Measurements from ENCODE around the gene PTPRN2. TPM values are rescaled to one million over a fixed set of nuclear protein-coding genes. Genes with fewer than 3 reads are reported as not detected.
"Not testable (repeated sequence)": the region's sequence is repeated elsewhere in the genome, so short reads cannot be mapped to it uniquely, and the experiment has no call there.

Gene PTPRN2
- total RNA-seq = 10 to 100 TPM; 18.1 to 33.2 TPM
- polyA plus RNA-seq (ENCODE audit: insufficient read length in 2 of 2) = 10 to 100 TPM; 67.6 to 69.9 TPM
- long read RNA-seq, donor 1, full-length matches to known transcripts = 1 of 26 reads
- long read RNA-seq, donor 1, partial matches to known transcripts = 25 of 26 reads
- long read RNA-seq, donor 1, other reads (novel, unspliced or antisense) = 0 of 26 reads
- long read RNA-seq, donor 2, partial matches to known transcripts = 5 of 5 reads
- long read RNA-seq, donor 2, other reads (novel, unspliced or antisense) = 0 of 5 reads
- long read RNA-seq, donor 3, partial matches to known transcripts = 24 of 24 reads
- long read RNA-seq, donor 3, other reads (novel, unspliced or antisense) = 0 of 24 reads
- long read RNA-seq, donor 4, partial matches to known transcripts = 22 of 22 reads
- long read RNA-seq, donor 4, other reads (novel, unspliced or antisense) = 0 of 22 reads

GRCh38 chr7:158587162-158588084 is at the start of gene PTPRN2:
Gene PTPRN2 (minus strand): TSS chr7:158587823.
- under 1% methylated on average over 49 of the region's 110 CpGs for WGBS (ENCODE audit: insufficient coverage)
- Histone ChIP-seq H3K4me3 (ENCODE audit: low read depth, low read length) (no peak within 1 kb of the TSS), H3K27me3 (ENCODE audit: control insufficient read depth, insufficient read depth, low read length) (peaks cover 14% of the 10 kb centered on the region)

DNA sequence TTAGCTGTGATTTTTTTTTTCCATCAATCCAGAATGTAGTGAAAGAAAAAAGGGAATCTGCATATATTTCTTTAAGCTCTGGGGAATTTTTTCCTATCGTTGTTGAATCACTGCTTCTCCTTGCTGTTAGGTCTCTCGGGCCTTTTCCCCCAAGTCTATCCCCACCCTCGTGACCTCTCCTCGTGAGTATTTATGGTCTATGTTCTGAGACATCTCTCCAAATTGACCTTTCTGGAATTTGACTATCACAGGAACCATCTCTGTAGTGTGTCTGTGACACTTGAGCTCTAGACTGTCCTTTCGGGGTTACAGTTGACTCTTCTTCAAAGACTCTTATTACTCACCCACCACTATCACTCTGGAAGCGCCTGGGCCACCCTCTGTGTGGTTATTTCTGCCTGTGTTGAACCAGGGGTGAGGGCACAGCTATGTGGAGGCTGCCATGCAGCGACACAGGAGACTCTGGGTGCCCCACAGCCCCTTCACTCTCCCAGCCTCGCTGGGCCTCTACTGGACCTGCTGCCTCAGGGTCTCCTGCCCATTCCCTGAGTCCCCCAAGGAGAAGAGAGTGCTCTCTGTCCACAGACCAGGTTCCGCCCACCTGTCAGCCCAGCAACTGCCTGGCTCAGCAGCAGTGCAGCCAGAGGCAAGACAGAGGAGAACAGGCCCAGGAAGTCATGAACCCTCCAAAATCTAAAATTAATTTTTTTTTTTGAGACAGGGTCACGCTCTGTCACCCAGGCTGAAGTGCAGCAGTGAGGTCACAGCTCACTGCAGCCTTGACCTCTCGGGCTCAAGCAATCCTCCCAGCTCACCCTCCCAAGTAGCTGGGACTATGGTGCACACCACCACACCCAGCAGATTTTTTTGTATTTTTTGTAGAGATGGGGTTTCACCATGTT is 45.7 kb upstream of the PTPRN2 start:
- no peaks in the 10 kb centered on the region for H3K4me1 ChIP-seq (ENCODE audit: control insufficient read depth, insufficient read depth, low read length)
- H3K27me3 ChIP-seq (ENCODE audit: control insufficient read depth, insufficient read depth, low read length) = no peaks in the 10 kb centered on the region
- no peak for DNase-seq (ENCODE audit: low read depth in 4 of 6, low spot score in 6 of 6)
- 92% methylated on average over 9 of the region's 11 CpGs for WGBS (ENCODE audit: insufficient coverage)
- no peak overlapping the region for H3K4me3 ChIP-seq (ENCODE audit: low read depth, low read length)
- H3K27ac ChIP-seq (ENCODE audit: low read depth, low read length) = no peak overlapping the region
- peaks cover 6% of the 10 kb centered on the region for H3K36me3 ChIP-seq (ENCODE audit: control insufficient read depth, insufficient read depth, low read length)
- no peaks in the 10 kb centered on the region for H3K9me3 ChIP-seq (ENCODE audit: control insufficient read depth, insufficient read depth, low read length)

More at GRCh38 chr7:158587162-158588084, at the start of gene PTPRN2:
- H3K4me1 ChIP-seq (ENCODE audit: control insufficient read depth, insufficient read depth, low read length) = peaks cover 29% of the 10 kb centered on the region
- peak in 5 of 6 donors; percentile 36 to 92 (median 58) for DNase-seq (ENCODE audit: low read depth in 4 of 6, low spot score in 6 of 6)
- no peak within 1 kb of the TSS for H3K27ac ChIP-seq (ENCODE audit: low read depth, low read length)
- H3K9me3 ChIP-seq (ENCODE audit: control insufficient read depth, insufficient read depth, low read length) = no peaks in the 10 kb centered on the region
- H3K36me3 ChIP-seq (ENCODE audit: control insufficient read depth, insufficient read depth, low read length) = no peaks in the 10 kb centered on the region

- no peaks in the 10 kb centered on the region for H3K36me3 ChIP-seq (ENCODE audit: control insufficient read depth, insufficient read depth, low read length)
- no peaks in the 10 kb centered on the region for H3K4me1 ChIP-seq (ENCODE audit: control insufficient read depth, insufficient read depth, low read length)
- 96% methylated on average over 3 of the region's 3 CpGs for WGBS (ENCODE audit: insufficient coverage)
- no peaks in the 10 kb centered on the region for H3K27me3 ChIP-seq (ENCODE audit: control insufficient read depth, insufficient read depth, low read length)
- no peaks in the 10 kb centered on the region for H3K9me3 ChIP-seq (ENCODE audit: control insufficient read depth, insufficient read depth, low read length)
- no peak for DNase-seq (ENCODE audit: low read depth in 4 of 6, low spot score in 6 of 6)
- H3K4me3 ChIP-seq (ENCODE audit: low read depth, low read length) = no peak overlapping the region
- H3K27ac ChIP-seq (ENCODE audit: low read depth, low read length) = no peak overlapping the region
Observed at GRCh38 chr7:158631574-158632195, 44.1 kb upstream of the PTPRN2 start.

GRCh38 chr7:158626289-158626688 is 38.7 kb upstream of the PTPRN2 start:
- H3K36me3 ChIP-seq (ENCODE audit: control insufficient read depth, insufficient read depth, low read length) = not testable (repeated sequence)

DNA sequence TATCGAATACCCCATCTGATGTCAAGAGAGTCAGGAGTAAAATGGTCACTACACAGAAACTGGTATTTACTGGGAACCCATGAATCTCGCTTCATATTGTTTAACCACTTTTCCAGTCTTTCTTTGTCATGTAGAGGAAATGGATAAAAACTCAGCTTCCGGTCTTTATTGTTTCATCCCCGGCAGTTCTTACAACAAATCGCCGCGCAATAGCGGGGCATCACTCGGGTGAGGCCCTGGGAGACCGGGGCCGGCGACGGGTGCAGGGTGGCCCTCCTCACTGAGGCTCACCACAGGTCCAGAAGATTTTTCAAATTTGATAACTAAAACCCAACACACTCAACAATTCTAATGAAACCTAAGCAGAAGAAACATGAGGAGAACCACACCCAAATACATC is 35.6 kb upstream of the PTPRN2 start:
- no peak for DNase-seq (ENCODE audit: low read depth in 4 of 6, low spot score in 6 of 6)
- WGBS (ENCODE audit: insufficient coverage) = 95% methylated on average over 11 of the region's 13 CpGs
- H3K9me3 ChIP-seq (ENCODE audit: control insufficient read depth, insufficient read depth, low read length) = no peaks in the 10 kb centered on the region
- H3K4me3 ChIP-seq (ENCODE audit: low read depth, low read length) = no peak overlapping the region
- no peaks in the 10 kb centered on the region for H3K4me1 ChIP-seq (ENCODE audit: control insufficient read depth, insufficient read depth, low read length)
- H3K36me3 ChIP-seq (ENCODE audit: control insufficient read depth, insufficient read depth, low read length) = peaks cover 3% of the 10 kb centered on the region
- H3K27ac ChIP-seq (ENCODE audit: low read depth, low read length) = no peak overlapping the region
- H3K27me3 ChIP-seq (ENCODE audit: control insufficient read depth, insufficient read depth, low read length) = no peaks in the 10 kb centered on the region

More at GRCh38 chr7:158626289-158626688, 38.7 kb upstream of the PTPRN2 start:
- not testable (repeated sequence) for H3K9me3 ChIP-seq (ENCODE audit: control insufficient read depth, insufficient read depth, low read length); DNase-seq (ENCODE audit: low read depth in 4 of 6, low spot score in 6 of 6); H3K27ac ChIP-seq (ENCODE audit: low read depth, low read length); H3K4me3 ChIP-seq (ENCODE audit: low read depth, low read length); H3K27me3 ChIP-seq (ENCODE audit: control insufficient read depth, insufficient read depth, low read length); H3K4me1 ChIP-seq (ENCODE audit: control insufficient read depth, insufficient read depth, low read length)
- 100% methylated on average over 4 of the region's 8 CpGs for WGBS (ENCODE audit: insufficient coverage)

DNA sequence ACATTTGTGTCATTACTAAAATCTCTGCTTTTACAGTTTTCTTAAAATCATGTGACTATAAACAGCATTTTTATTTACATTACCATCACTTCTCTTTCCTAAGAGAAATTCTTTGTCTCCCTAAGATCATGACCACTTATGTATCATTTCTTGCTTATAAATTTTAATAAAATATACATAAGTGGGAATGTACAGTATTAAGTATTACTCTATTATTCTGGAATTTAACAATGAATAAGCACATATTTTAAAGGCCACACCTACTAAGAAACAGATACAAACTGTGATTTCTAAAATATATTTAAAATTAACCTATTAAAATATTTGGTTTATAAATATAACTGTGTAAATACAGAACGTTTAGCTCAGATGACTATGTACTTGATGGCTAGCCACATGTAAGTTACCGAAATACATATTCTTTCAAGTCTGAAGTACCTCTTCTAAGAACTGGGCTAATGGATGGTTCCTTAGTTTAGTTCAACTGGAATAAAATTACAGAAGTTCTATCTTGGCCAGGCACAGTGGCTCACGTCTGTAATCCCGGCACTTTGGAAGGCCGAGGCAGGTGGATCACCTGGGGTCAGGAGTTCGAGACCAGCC is 33.3 kb upstream of the PTPRN2 start:
- no peaks in the 10 kb centered on the region for H3K4me1 ChIP-seq (ENCODE audit: control insufficient read depth, insufficient read depth, low read length)
- whole genome bisulfite sequencing (ENCODE audit: insufficient coverage) = 86% methylated on average over 1 of the region's 6 CpGs
- DNase-seq (ENCODE audit: low read depth in 4 of 6, low spot score in 6 of 6) = no peak
- no peaks in the 10 kb centered on the region for H3K9me3 ChIP-seq (ENCODE audit: control insufficient read depth, insufficient read depth, low read length)
- peaks cover 3% of the 10 kb centered on the region for H3K36me3 ChIP-seq (ENCODE audit: control insufficient read depth, insufficient read depth, low read length)
- no peak overlapping the region for H3K4me3 ChIP-seq (ENCODE audit: low read depth, low read length)
- no peaks in the 10 kb centered on the region for H3K27me3 ChIP-seq (ENCODE audit: control insufficient read depth, insufficient read depth, low read length)
- H3K27ac ChIP-seq (ENCODE audit: low read depth, low read length) = no peak overlapping the region

GRCh38 chr7:158620418-158620817 is 32.8 kb upstream of the PTPRN2 start:
- H3K36me3 ChIP-seq (ENCODE audit: control insufficient read depth, insufficient read depth, low read length) = peaks cover 3% of the 10 kb centered on the region
- H3K27me3 ChIP-seq (ENCODE audit: control insufficient read depth, insufficient read depth, low read length) = no peaks in the 10 kb centered on the region
- H3K9me3 ChIP-seq (ENCODE audit: control insufficient read depth, insufficient read depth, low read length) = no peaks in the 10 kb centered on the region
- H3K4me1 ChIP-seq (ENCODE audit: control insufficient read depth, insufficient read depth, low read length) = no peaks in the 10 kb centered on the region
- no peak overlapping the region for H3K27ac ChIP-seq (ENCODE audit: low read depth, low read length)
- H3K4me3 ChIP-seq (ENCODE audit: low read depth, low read length) = no peak overlapping the region
- WGBS (ENCODE audit: insufficient coverage) = 100% methylated on average over 3 of the region's 5 CpGs
- DNase-seq (ENCODE audit: low read depth in 4 of 6, low spot score in 6 of 6) = no peak

DNA sequence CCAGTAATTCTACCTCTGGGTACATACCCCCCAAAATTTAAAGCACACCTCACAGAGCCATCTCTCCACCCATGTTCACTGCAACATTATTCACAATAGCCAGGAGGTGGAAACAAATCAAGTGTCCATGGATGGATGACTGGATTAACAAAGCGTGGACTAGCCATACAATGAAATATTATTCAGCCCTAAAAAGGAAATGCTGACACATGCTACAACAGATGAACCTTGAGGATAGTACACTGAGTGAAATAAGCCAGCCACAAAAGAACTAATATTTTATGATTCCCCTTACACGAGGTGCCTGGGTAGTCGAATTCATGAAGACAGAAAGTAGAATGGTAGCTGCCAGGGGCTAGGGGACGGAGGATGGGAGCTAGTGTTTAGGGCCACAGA is 31.1 kb upstream of the PTPRN2 start:
- Histone ChIP-seq H3K27me3 (ENCODE audit: control insufficient read depth, insufficient read depth, low read length) (no peaks in the 10 kb centered on the region), H3K4me1 (ENCODE audit: control insufficient read depth, insufficient read depth, low read length) (no peaks in the 10 kb centered on the region), H3K9me3 (ENCODE audit: control insufficient read depth, insufficient read depth, low read length) (no peaks in the 10 kb centered on the region), H3K36me3 (ENCODE audit: control insufficient read depth, insufficient read depth, low read length) (peaks cover 3% of the 10 kb centered on the region), H3K27ac (ENCODE audit: low read depth, low read length) (no peak overlapping the region), H3K4me3 (ENCODE audit: low read depth, low read length) (no peak overlapping the region)
- 92% methylated on average over 2 of the region's 4 CpGs for WGBS (ENCODE audit: insufficient coverage)
- no peak for DNase-seq (ENCODE audit: low read depth in 4 of 6, low spot score in 6 of 6)
